GM12878 (cell line): ENCODE results near the gene MTSS2. TPM values are rescaled to one million over a fixed set of nuclear protein-coding genes. Genes with fewer than 3 reads are reported as not detected.

ENCODE experiments used
- ATAC-seq: fragments of 200-7000 bp; cut with Tn5 transposase; 3 replicates; pipeline ENCODE4 v1.9.1; 2020; ENCODE audit warnings: mild to moderate bottlenecking, moderate library complexity
- BruUV-seq: library from RNA; stranded (reverse); fragments of 400-500 nt; replicated peaks from 2 replicates; lab custom pipeline; 2021; lab: Mats Ljungman, UMichigan
- CTCF ChIA-PET: fragments of 300-600 bp; sonication (Branson Sonifier 250); formaldehyde crosslinking; extraction: SDS; loops from one replicate; lab custom pipeline; 2021; ENCODE audit warnings: inconsistent platforms; lab: Yijun Ruan, JAX
- POLR2A ChIA-PET: fragments of 350-600 bp; formaldehyde crosslinking; extraction: SDS; loops from one replicate; lab custom pipeline; 2021; ENCODE audit warnings: inconsistent platforms; lab: Charles Lee
- RAD21 ChIA-PET: fragments of 300-600 bp; sonication (Branson Sonifier 250); formaldehyde crosslinking; loops from one replicate; lab custom pipeline; 2023; ENCODE audit warnings: antibody characterized with exemption; ENCODE audit not compliant: unreplicated experiment; lab: Charles Lee
- SMC1A ChIA-PET: fragments of 300-600 bp; sonication (Branson Sonifier 250); formaldehyde crosslinking; loops from one replicate; lab custom pipeline; 2023; ENCODE audit not compliant: unreplicated experiment, uncharacterized antibody; lab: Charles Lee
- DNase-seq: peaks from one replicate; pipeline ENCODE4 v3.0.0-alpha.2; 2011; ENCODE audit warnings: low read depth, low spot score
- FAIRE-seq: peaks from 3 replicates; lab custom pipeline; 2011; peaks lifted over from hg19 to GRCh38; lab: Jason Lieb, UNC
- H2AFZ ChIP-seq: 2 replicates; pipeline ENCODE4 v1.6.0; 2011; ENCODE audit warnings: low read depth, low read length, control low read depth; ENCODE audit not compliant: control insufficient read depth
- H3K27ac ChIP-seq: 2 replicates; pipeline ENCODE4 v1.5.1; 2011; ENCODE audit warnings: control low read depth; ENCODE audit not compliant: control insufficient read depth, insufficient read depth
- H3K27me3 ChIP-seq, 2 experiments: replicated peaks in 1 of 2; 2 replicates each; pipeline versions ENCODE4 v1.6.0 to v1.6.1; 2011; ENCODE audit warnings: low read length in 1 of 2; ENCODE audit not compliant: control insufficient read depth in 2 of 2, insufficient read depth in 2 of 2
- H3K36me3 ChIP-seq, 2 experiments: 2 replicates each; pipeline ENCODE4 v1.5.1; 2011; ENCODE audit warnings: low read length in 1 of 2; ENCODE audit not compliant: control insufficient read depth in 2 of 2, insufficient read depth in 2 of 2
- H3K4me1 ChIP-seq: 2 replicates; pipeline ENCODE4 v1.6.1; 2011; ENCODE audit warnings: mild to moderate bottlenecking, low read length, moderate library complexity, mixed read lengths; ENCODE audit not compliant: control insufficient read depth, insufficient read depth
- H3K4me2 ChIP-seq: 2 replicates; pipeline ENCODE4 v1.6.0; 2011; ENCODE audit warnings: control low read depth; ENCODE audit not compliant: control insufficient read depth, insufficient read depth
- H3K4me3 ChIP-seq: fragments of 200-600 bp; sonication (generic); 2 replicates; pipeline ENCODE4 v1.5.1; 2016
- H3K79me2 ChIP-seq: 2 replicates; pipeline ENCODE4 v1.6.0; 2011; ENCODE audit warnings: low read length; ENCODE audit not compliant: control insufficient read depth, insufficient read depth
- H3K9ac ChIP-seq: 2 replicates; pipeline ENCODE4 v1.8.0; 2011; ENCODE audit warnings: low read length, control low read depth, mixed read lengths; ENCODE audit not compliant: control insufficient read depth, insufficient read depth
- H3K9me3 ChIP-seq: replicated peaks from 3 replicates; pipeline ENCODE4 v1.5.1; 2011; ENCODE audit warnings: mild to moderate bottlenecking, low read length; ENCODE audit not compliant: control insufficient read depth, insufficient read depth
- H4K20me1 ChIP-seq: 2 replicates; pipeline ENCODE4 v1.6.0; 2011; ENCODE audit not compliant: control insufficient read depth, insufficient read depth
- IKZF1 ChIP-seq: fragments of 450-650 bp; conservative IDR thresholded peaks from 2 replicates; pipeline ENCODE4 v1.6.1; 2017; ENCODE audit warnings: antibody characterized with exemption, mild to moderate bottlenecking
- KDM1A ChIP-seq: fragments of 200-600 bp; sonication (generic); IDR thresholded peaks from 2 replicates; pipeline ENCODE4 v1.6.1; 2016; ENCODE audit warnings: borderline replicate concordance
- KLF5 ChIP-seq: fragments of 450-650 bp; IDR thresholded peaks from 2 replicates; pipeline ENCODE4 v1.6.1; 2014; ENCODE audit warnings: mild to moderate bottlenecking; ENCODE audit not compliant: partially characterized antibody
- MTA3 ChIP-seq: IDR thresholded peaks from 2 replicates; pipeline ENCODE4 v1.6.1; 2012; ENCODE audit warnings: low read length, inconsistent platforms, borderline replicate concordance
- WGBS: methylation state at CpG from one replicate; pipeline ENCODE4 v1.1.6; 2016; ENCODE audit warnings: low lambda C conversion rate; ENCODE audit not compliant: insufficient replicate concordance, insufficient coverage; ENCODE audit errors: missing lambda C conversion rate; 5-methylcytosine and 5-hydroxymethylcytosine counted together
- in situ Hi-C: fragments of 300-500 bp; cut with MboI; formaldehyde crosslinking; loops from 9 replicates; pipeline ENCODE4 v1.14.3; 2018; ENCODE audit warnings: mixed read lengths
- intact Hi-C: fragments of 100-400 bp; cut with micrococcal nuclease; formaldehyde crosslinking; loops from one replicate; pipeline ENCODE4 v1.14.2; 2022; ENCODE audit not compliant: unreplicated experiment
- polyA plus RNA-seq, 11 experiments: library from polyadenylated mRNA; depleted of rRNA in 4 of 11; unstranded in 6 of 11; stranded (reverse) in 5 of 11; fragments of >200 nt; fragmentation: Nextera tagmentation in 4 of 11; fragmentation: Illumina TruSeq in 1 of 11; extraction: Ambion mirVana in 4 of 11; extraction: Trizol in 1 of 11; gene quantifications; 1 replicate in 1 of 11; 2 replicates in 10 of 11; pipeline versions ENCODE4 v1.2.1 to v1.2.3, GENCODE V29; 2011 to 2016; ENCODE audit warnings: inconsistent platforms in 2 of 11, missing spikeins in 2 of 11, low read depth in 1 of 11
- total RNA-seq, 4 experiments: library from RNA; depleted of rRNA in 3 of 4; stranded (reverse); fragments of >200 nt in 3 of 4; fragmentation: Illumina TruSeq in 1 of 4; extraction: Trizol in 1 of 4; gene quantifications; 2 replicates each; pipeline versions ENCODE4 v1.2.1 to v1.2.3, GENCODE V29; 2013 to 2021
- TF ChIP-seq, protein P1 (sequence below): IDR thresholded peaks from 2 replicates; pipeline ENCODE4 v1.6.1; 2011; ENCODE audit warnings: mild to moderate bottlenecking, low read depth, low read length, moderate library complexity; ENCODE audit not compliant: insufficient replicate concordance

MTSS2 gene
- total and polyA plus RNA-seq, 10 of the 15 experiments (the other 5 are each of a cell fraction or from before 2014, with no cell fraction given), result under 0.01 to 0.51 (median 0.14) TPM; not detected in 4

DNA sequence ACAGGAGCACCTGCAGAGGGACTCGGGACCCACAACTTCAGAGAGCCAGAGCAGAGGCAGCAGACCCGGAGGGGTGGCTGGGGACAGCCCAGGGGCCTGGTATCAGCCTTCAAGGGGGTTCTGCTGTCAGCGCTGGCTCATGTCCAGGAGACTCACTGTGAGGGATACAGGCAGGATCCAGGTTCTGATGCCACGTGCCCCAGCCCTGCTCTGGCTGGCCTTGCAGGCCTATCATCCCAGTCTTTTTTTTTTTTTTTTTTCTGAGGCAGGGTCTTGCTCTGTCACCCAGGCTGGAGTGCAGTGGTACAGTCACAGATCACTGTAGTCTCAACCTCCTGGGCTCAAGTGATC is 9.0 kb upstream of the MTSS2 start (continued):
- TF ChIP-seq, protein P1, sequence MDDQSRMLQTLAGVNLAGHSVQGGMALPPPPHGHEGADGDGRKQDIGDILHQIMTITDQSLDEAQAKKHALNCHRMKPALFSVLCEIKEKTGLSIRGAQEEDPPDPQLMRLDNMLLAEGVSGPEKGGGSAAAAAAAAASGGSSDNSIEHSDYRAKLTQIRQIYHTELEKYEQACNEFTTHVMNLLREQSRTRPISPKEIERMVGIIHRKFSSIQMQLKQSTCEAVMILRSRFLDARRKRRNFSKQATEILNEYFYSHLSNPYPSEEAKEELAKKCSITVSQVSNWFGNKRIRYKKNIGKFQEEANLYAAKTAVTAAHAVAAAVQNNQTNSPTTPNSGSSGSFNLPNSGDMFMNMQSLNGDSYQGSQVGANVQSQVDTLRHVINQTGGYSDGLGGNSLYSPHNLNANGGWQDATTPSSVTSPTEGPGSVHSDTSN, result no peak
- no peak for TF ChIP-seq KDM1A

DNA sequence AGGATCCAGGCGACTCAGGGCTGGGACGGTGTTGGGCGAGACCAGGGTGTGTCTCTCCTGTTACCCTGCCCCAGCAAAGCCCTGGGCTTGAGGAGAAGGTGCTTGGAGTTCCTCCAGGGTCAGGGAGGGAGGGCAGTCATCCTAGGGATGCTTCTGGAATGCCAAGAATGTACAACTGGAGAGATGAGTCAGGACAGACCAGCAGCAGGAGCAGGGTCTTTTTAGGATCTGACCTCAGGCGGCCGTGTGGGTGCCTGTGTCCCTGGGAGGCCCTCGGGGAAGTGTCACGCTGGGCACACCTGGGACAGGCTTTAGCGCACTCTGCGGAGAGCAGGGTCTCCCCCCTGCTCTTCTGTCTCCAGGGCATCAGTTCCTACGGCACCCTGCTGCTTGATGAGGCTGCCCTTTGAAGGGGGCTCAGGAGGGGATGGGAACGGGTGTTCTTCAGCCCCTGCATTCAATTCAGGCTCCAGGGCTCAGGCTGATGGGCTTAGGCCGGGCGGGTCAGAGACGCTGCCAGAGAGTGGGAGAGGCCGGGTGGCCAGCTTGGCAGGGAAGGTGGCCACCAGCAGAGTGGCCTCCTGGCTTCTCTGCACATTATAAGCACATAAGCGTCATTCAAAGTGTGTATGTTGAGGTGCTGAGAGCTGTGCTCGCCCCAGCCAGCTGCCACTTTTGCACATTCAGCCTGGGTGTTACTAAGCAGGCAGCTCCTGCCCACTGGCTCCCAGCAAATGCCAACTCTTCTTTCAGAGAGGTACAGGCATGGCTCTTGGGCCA is 8.4 kb upstream of the MTSS2 start:
- Histone ChIP-seq H3K9me3 (no peaks in the 10 kb centered on the region), H3K4me1 (no peaks in the 10 kb centered on the region), H3K4me3 (no peak overlapping the region), H3K27me3 (no peaks in the 10 kb centered on the region), H4K20me1 (no peaks in the 10 kb centered on the region), H3K36me3 (peaks cover 0 to 2% of the 10 kb centered on the region in 2 experiments; a peak in 3 of 4 replicates), H3K79me2 (no peaks in the 10 kb centered on the region), H3K9ac (no peak overlapping the region), H2AFZ (no peak overlapping the region), H3K27ac (no peak overlapping the region), H3K4me2 (no peak overlapping the region)
- POLR2A ChIA-PET, result no interaction called here
- DNase-seq, result no peak
- CTCF ChIA-PET, result no interaction called here
- FAIRE-seq, result no peak
- SMC1A ChIA-PET, result no interaction called here
- in situ Hi-C loops, result no loop called here
- 90% methylated on average over 17 of the region's 17 CpGs for WGBS
- no TSS peak for BruUV-seq
- RAD21 ChIA-PET, result no interaction called here
- no peak for ATAC-seq
- TF ChIP-seq KLF5 (no peak), IKZF1 (no peak), MTA3 (no peak)
- intact Hi-C loops, result no loop called here
